H1 (cell line): ENCODE results near the gene TEX29. TPM values are rescaled to one million over a fixed set of nuclear protein-coding genes. Genes with fewer than 3 reads are reported as not detected.

Source experiments
- CTCF ChIA-PET: fragments of 300-600 bp; sonication (Branson Sonifier 250); formaldehyde crosslinking; loops from one replicate; lab custom pipeline; 2021; ENCODE audit not compliant: partially characterized antibody; lab: Charles Lee
- POLR2A ChIA-PET: fragments of 300-600 bp; sonication (Branson Sonifier 250); formaldehyde crosslinking; loops from one replicate; lab custom pipeline; 2021; ENCODE audit warnings: inconsistent platforms; ENCODE audit not compliant: partially characterized antibody; lab: Charles Lee
- DNase-seq, 2 experiments: peaks; one replicate each; pipeline versions ENCODE4 v3.0.0 to v3.0.0-alpha.2; 2010 to 2022; ENCODE audit warnings: low spot score in 2 of 2, low read depth in 1 of 2, mixed read lengths in 1 of 2
- FAIRE-seq: peaks from 2 replicates; lab custom pipeline; 2011; peaks lifted over from hg19 to GRCh38; lab: Jason Lieb, UNC
- H2AFZ ChIP-seq: 2 replicates; pipeline ENCODE4 v1.8.1; 2012; ENCODE audit warnings: low read length, inconsistent platforms
- H2AK5ac ChIP-seq: 2 replicates; pipeline ENCODE4 v1.6.1; 2013; ENCODE audit warnings: low read depth, low read length
- H2BK120ac ChIP-seq: replicated peaks from 2 replicates; pipeline ENCODE3; 2013; ENCODE audit warnings: low read depth, low read length, inconsistent platforms
- H2BK12ac ChIP-seq: 2 replicates; pipeline ENCODE4 v1.6.1; 2013; ENCODE audit warnings: low read depth, low read length
- H2BK15ac ChIP-seq: 2 replicates; pipeline ENCODE4 v1.6.1; 2013; ENCODE audit warnings: low read length
- H2BK20ac ChIP-seq: 2 replicates; pipeline ENCODE4 v1.6.1; 2013; ENCODE audit warnings: low read length
- H2BK5ac ChIP-seq: 2 replicates; pipeline ENCODE4 v1.6.1; 2013; ENCODE audit warnings: low read depth, low read length
- H3K14ac ChIP-seq: 2 replicates; pipeline ENCODE4 v1.6.1; 2013; ENCODE audit warnings: inconsistent platforms; ENCODE audit not compliant: insufficient read length
- H3K18ac ChIP-seq: 2 replicates; pipeline ENCODE4 v1.6.1; 2013; ENCODE audit warnings: low read length; ENCODE audit errors: extremely low read depth
- H3K23ac ChIP-seq: 2 replicates; pipeline ENCODE4 v1.6.1; 2013; ENCODE audit warnings: inconsistent platforms; ENCODE audit not compliant: insufficient read length
- H3K23me2 ChIP-seq: 2 replicates; pipeline ENCODE4 v1.6.1; 2013; ENCODE audit warnings: low read depth, low read length
- H3K27ac ChIP-seq: 2 replicates; pipeline ENCODE4 v1.6.1; 2011; ENCODE audit warnings: low read depth, low read length, inconsistent platforms
- H3K27me3 ChIP-seq, 4 experiments: replicated peaks in 1 of 4; 1 replicate in 1 of 4; 2 replicates in 3 of 4; pipeline versions ENCODE4 v1.6.1 to v1.8.1; 2011 to 2013; ENCODE audit warnings: low read length in 3 of 4, mild to moderate bottlenecking in 3 of 4, inconsistent platforms in 2 of 4, mixed read lengths in 2 of 4, moderate library complexity in 1 of 4; ENCODE audit not compliant: control insufficient read depth in 3 of 4, insufficient read depth in 3 of 4; ENCODE audit errors: extremely low read depth in 1 of 4
- H3K36me3 ChIP-seq, 4 experiments: 2 replicates each; pipeline versions ENCODE4 v1.6.1 to v1.8.1; 2011 to 2013; ENCODE audit warnings: mild to moderate bottlenecking in 4 of 4, low read length in 3 of 4, moderate library complexity in 2 of 4, control low read depth in 1 of 4, inconsistent platforms in 1 of 4; ENCODE audit not compliant: insufficient read depth in 4 of 4, control insufficient read depth in 2 of 4
- H3K4ac ChIP-seq: replicated peaks from 2 replicates; pipeline ENCODE3; 2013; ENCODE audit warnings: low read length, low read depth, mixed read lengths, inconsistent platforms; ENCODE audit not compliant: insufficient read length
- H3K4me1 ChIP-seq, 4 experiments: replicated peaks in 1 of 4; 1 replicate in 1 of 4; 2 replicates in 3 of 4; pipeline versions ENCODE4 v1.6.1 to v1.8.1; 2011 to 2013; ENCODE audit warnings: low read length in 3 of 4, inconsistent platforms in 2 of 4, mixed read lengths in 1 of 4; ENCODE audit not compliant: insufficient read depth in 4 of 4, control insufficient read depth in 3 of 4
- H3K4me2 ChIP-seq, 2 experiments: 2 replicates each; pipeline versions ENCODE4 v1.6.1 to v1.8.1; 2011 to 2013; ENCODE audit warnings: low read depth in 2 of 2, low read length in 2 of 2, control low read depth in 1 of 2, inconsistent platforms in 1 of 2, mild to moderate bottlenecking in 1 of 2; ENCODE audit not compliant: insufficient read depth in 1 of 2
- H3K4me3 ChIP-seq, 4 experiments: fragments of 200-600, 300-600 bp in 1 of 4; sonication (generic), shearing (Covaris generic), sonication (Bioruptor Twin) in 1 of 4; 2 replicates each; pipeline versions ENCODE4 v1.5.1 to v1.8.1; 2011 to 2016; ENCODE audit warnings: low read length in 4 of 4, low read depth in 3 of 4, control low read depth in 2 of 4, inconsistent platforms in 2 of 4, mild to moderate bottlenecking in 2 of 4, mixed read lengths in 1 of 4, moderate library complexity in 1 of 4; ENCODE audit not compliant: insufficient read depth in 2 of 4; ENCODE audit errors: extremely low read depth in 1 of 4
- H3K56ac ChIP-seq: replicated peaks from 2 replicates; pipeline ENCODE3; 2013; ENCODE audit warnings: low read depth, mild to moderate bottlenecking, mixed read lengths, low read length, inconsistent platforms; ENCODE audit not compliant: insufficient read length
- H3K79me1 ChIP-seq: 2 replicates; pipeline ENCODE4 v1.6.1; 2013; ENCODE audit warnings: low read depth, low read length, control low read depth
- H3K79me2 ChIP-seq, 2 experiments: 2 replicates each; pipeline versions ENCODE4 v1.6.1 to v1.8.1; 2012 to 2013; ENCODE audit warnings: low read length in 2 of 2, mild to moderate bottlenecking in 2 of 2, inconsistent platforms in 1 of 2; ENCODE audit not compliant: insufficient read depth in 2 of 2, control insufficient read depth in 1 of 2
- H3K9ac ChIP-seq, 4 experiments: replicated peaks in 1 of 4; 1 replicate in 1 of 4; 2 replicates in 3 of 4; pipeline versions ENCODE4 v1.6.1 to v1.8.1; 2011 to 2013; ENCODE audit warnings: low read depth in 3 of 4, low read length in 3 of 4, control low read depth in 2 of 4, mild to moderate bottlenecking in 2 of 4, moderate library complexity in 2 of 4, inconsistent platforms in 1 of 4; ENCODE audit errors: extremely low read depth in 1 of 4
- H3K9me3 ChIP-seq, 2 experiments: 2 replicates each; pipeline versions ENCODE4 v1.6.1 to v1.8.1; 2012 to 2013; ENCODE audit warnings: mild to moderate bottlenecking in 2 of 2, moderate library complexity in 2 of 2, control low read depth in 1 of 2, inconsistent platforms in 1 of 2, low read depth in 1 of 2, low read length in 1 of 2, mixed read lengths in 1 of 2; ENCODE audit not compliant: insufficient read depth in 2 of 2
- H4K20me1 ChIP-seq, 2 experiments: replicated peaks in 1 of 2; 2 replicates each; pipeline versions ENCODE3 to v1.8.1; 2011 to 2013; ENCODE audit warnings: inconsistent platforms in 2 of 2, low read length in 2 of 2, mild to moderate bottlenecking in 1 of 2; ENCODE audit not compliant: insufficient read depth in 2 of 2, control insufficient read depth in 1 of 2
- H4K5ac ChIP-seq: 2 replicates; pipeline ENCODE4 v1.6.1; 2013; ENCODE audit warnings: low read length, low read depth, mixed read lengths, inconsistent platforms; ENCODE audit not compliant: insufficient read length
- H4K8ac ChIP-seq: 2 replicates; pipeline ENCODE4 v1.8.0; 2013; ENCODE audit warnings: mild to moderate bottlenecking, moderate library complexity, low read length, inconsistent platforms; ENCODE audit not compliant: insufficient read depth; ENCODE audit errors: extremely low read depth
- H4K91ac ChIP-seq: replicated peaks from 2 replicates; pipeline ENCODE3; 2013; ENCODE audit warnings: low read length, mixed read lengths, inconsistent platforms; ENCODE audit not compliant: insufficient read length
- KDM1A ChIP-seq: fragments of 200-600, 300-600 bp; sonication (generic); IDR thresholded peaks from 2 replicates; pipeline ENCODE4 v1.7.1; 2016; ENCODE audit warnings: mild to moderate bottlenecking, low read length, borderline replicate concordance
- MAX ChIP-seq: IDR thresholded peaks from 2 replicates; pipeline ENCODE4 v1.6.1; 2012; ENCODE audit warnings: inconsistent platforms
- POU5F1 ChIP-seq: IDR thresholded peaks from 2 replicates; pipeline ENCODE4 v1.6.1; 2011; ENCODE audit warnings: low read depth, mild to moderate bottlenecking, low read length, moderate library complexity
- WGBS, 2 experiments: shearing (Covaris generic) in 1 of 2; methylation state at CpG; one replicate each; pipeline versions ENCODE4 v1.1.6 to v1.1.7; 2013 to 2015; ENCODE audit warnings: low lambda C conversion rate in 2 of 2, mixed read lengths in 2 of 2, inconsistent platforms in 1 of 2, low coverage in 1 of 2, missing lambda C conversion rate in 1 of 2; ENCODE audit not compliant: insufficient replicate concordance in 2 of 2, insufficient coverage in 1 of 2, insufficient read length in 1 of 2; ENCODE audit errors: extremely low coverage in 1 of 2, missing lambda C conversion rate in 1 of 2; 5-methylcytosine and 5-hydroxymethylcytosine counted together
- polyA plus RNA-seq, 7 experiments: library from polyadenylated mRNA; depleted of rRNA in 3 of 7; stranded (reverse) in 5 of 7; unstranded in 2 of 7; fragments of >200 nt in 5 of 7; fragments of 200-250 nt in 2 of 7; gene quantifications; 1 replicate in 5 of 7; 2 replicates in 1 of 7; 4 replicates in 1 of 7; pipeline versions ENCODE4 v1.2.1 to v1.2.3, GENCODE V29; 2011 to 2013; ENCODE audit warnings: missing spikeins in 2 of 7, mixed read lengths in 2 of 7
- total RNA-seq: library from RNA; stranded (reverse); fragmentation: NEBNext Ultra II Directional; extraction: Animal tissue kit (Norgen Biotek cat#: 25700); gene quantifications from 2 replicates; pipeline ENCODE4 v1.2.1, GENCODE V29; 2021

Gene TEX29
- total and polyA plus RNA-seq, 2 of the 8 experiments (the other 6 are each of a cell fraction or from before 2014, with no cell fraction given) = 0.08 TPM; not detected in 1

GRCh38 chr13:111270765-111271698 lies 49.4 kb upstream of the TEX29 start:
- no peak overlapping the region for H3K4ac ChIP-seq
- TF ChIP-seq MAX = no peak
- no peak for TF ChIP-seq POU5F1
- TF ChIP-seq KDM1A = no peak
- no peak overlapping the region for H2BK120ac ChIP-seq
- no peak overlapping the region for H2BK5ac ChIP-seq
- CTCF ChIA-PET = interaction anchor here (1.4 to 1.6 kb wide), 2 partner anchors 16 to 132 kb away, joined by 3 to 4 read pairs; no protein-coding TSS in a partner anchor
- H4K8ac ChIP-seq = no peak overlapping the region
- WGBS, 2 experiments = 90% methylated on average over 20 of the region's 20 CpGs; no CpG with 5 or more reads in 1 of the 2 experiments
- no peak overlapping the region for H3K18ac ChIP-seq
- H2BK12ac ChIP-seq = no peak overlapping the region
- H2BK15ac ChIP-seq = no peak overlapping the region
- no peaks in the 10 kb centered on the region for H3K23me2 ChIP-seq
- no peak overlapping the region for H2BK20ac ChIP-seq
- H3K4me2 ChIP-seq = no peak overlapping the region
- 0 out of 7 replicates have a peak, but pooled peaks cover 0 to under 1% (median 0%) of the 10 kb centered on the region in 4 experiments for H3K4me1 ChIP-seq
- no peak overlapping the region; a peak in 1 of 7 replicates for H3K9ac ChIP-seq
- no peaks in the 10 kb centered on the region for H3K27me3 ChIP-seq
- peak in 1 of 2 experiments; percentile 26 for DNase-seq
- H3K79me2 ChIP-seq = peaks cover 0 to under 1% of the 10 kb centered on the region in 2 experiments; a peak in 1 of 4 replicates
- peaks cover 0 to 7% of the 10 kb centered on the region in 2 experiments for H4K20me1 ChIP-seq
- POLR2A ChIA-PET = no interaction called here
- no peaks in the 10 kb centered on the region; the same call in none of the 2 replicates for H3K79me1 ChIP-seq
- FAIRE-seq = no peak
- H3K14ac ChIP-seq = no peak overlapping the region
- no peak overlapping the region for H3K56ac ChIP-seq
- H2AFZ ChIP-seq = no peak overlapping the region
- H3K27ac ChIP-seq = no peak overlapping the region
- H2AK5ac ChIP-seq = no peak overlapping the region
- no peak overlapping the region for H4K91ac ChIP-seq
- H3K23ac ChIP-seq = no peak overlapping the region
- H3K9me3 ChIP-seq = no peaks in the 10 kb centered on the region
- no peak overlapping the region for H3K4me3 ChIP-seq
- no peak overlapping the region for H4K5ac ChIP-seq
- H3K36me3 ChIP-seq = peaks cover 8 to 36% (median 17%) of the 10 kb centered on the region in 4 experiments; a peak in 7 of 8 replicates
